HT-29 (cell line): Measurements from ENCODE around the gene CISTR. TPM values are rescaled to one million over a fixed set of nuclear protein-coding genes. Genes with fewer than 3 reads are reported as not detected.
A peak's percentile ranks its signal among the peaks of the same experiment; 100 is the strongest.
"Not testable (repeated sequence)": the region's sequence is repeated elsewhere in the genome, so short reads cannot be mapped to it uniquely, and the experiment has no call there.

Source experiments
- DNase-seq: peaks from one replicate; pipeline ENCODE4 v3.0.0-alpha.2; 2015; ENCODE audit warnings: low spot score
- total RNA-seq: library from RNA; depleted of rRNA; stranded (reverse); fragments of >200 nt; shearing (Covaris generic); gene quantifications from 2 replicates; pipeline ENCODE4 v1.2.3, GENCODE V29; 2014; rRNA removed

The CISTR gene
- total RNA-seq = not detected in 2 replicates

GRCh38 chr12:53751336-53752191, at the start of gene CISTR:
TSS of gene CISTR (minus strand) at chr12:53751979.
- DNase-seq = no peak

GRCh38 chr12:53798575-53798974, 46.8 kb upstream of the CISTR start:
- DNase-seq = peak; percentile 87

- no peak for DNase-seq
Observed at GRCh38 chr12:53795927-53796326, 44.1 kb upstream of the CISTR start.

- DNase-seq = no peak
Observed at GRCh38 chr12:53793221-53793620, 41.4 kb upstream of the CISTR start.

- peak; percentile 56 for DNase-seq
Observed at GRCh38 chr12:53791735-53792326, 40.1 kb upstream of the CISTR start.

GRCh38 chr12:53789570-53789969, 37.8 kb upstream of the CISTR start:
- no peak for DNase-seq

- DNase-seq = no peak
Observed at GRCh38 chr12:53788892-53789291, 37.1 kb upstream of the CISTR start.

GRCh38 chr12:53786411-53786810, 34.6 kb upstream of the CISTR start:
- no peak for DNase-seq

GRCh38 chr12:53785161-53785560, 33.4 kb upstream of the CISTR start:
- peak; percentile 55 for DNase-seq

- no peak for DNase-seq
Observed at GRCh38 chr12:53782093-53782703, 30.4 kb upstream of the CISTR start.

GRCh38 chr12:53781228-53781801, 29.5 kb upstream of the CISTR start:
- DNase-seq = no peak

GRCh38 chr12:53780323-53780722, 28.5 kb upstream of the CISTR start:
- DNase-seq = no peak

- DNase-seq = not testable (repeated sequence)
Observed at GRCh38 chr12:53779679-53780078, 27.9 kb upstream of the CISTR start.

GRCh38 chr12:53777936-53778644, 26.3 kb upstream of the CISTR start:
- no peak for DNase-seq

GRCh38 chr12:53777412-53777811, 25.6 kb upstream of the CISTR start:
- DNase-seq = no peak

GRCh38 chr12:53776872-53777271, 25.1 kb upstream of the CISTR start:
- no peak for DNase-seq

GRCh38 chr12:53775478-53776145, 23.8 kb upstream of the CISTR start:
- no peak for DNase-seq

GRCh38 chr12:53770281-53770680, 18.5 kb upstream of the CISTR start:
- peak; percentile 66 for DNase-seq

GRCh38 chr12:53768976-53769375, 17.2 kb upstream of the CISTR start:
- no peak for DNase-seq

GRCh38 chr12:53766881-53767280, 15.1 kb upstream of the CISTR start:
- DNase-seq = no peak

- DNase-seq = no peak
Observed at GRCh38 chr12:53765891-53766290, 14.1 kb upstream of the CISTR start.
